ENCODE data around the gene CCDC30. TPM values are rescaled to one million over a fixed set of nuclear protein-coding genes. Genes with fewer than 3 reads are reported as not detected.
"Not testable (repeated sequence)": the region's sequence is repeated elsewhere in the genome, so short reads cannot be mapped to it uniquely, and the experiment has no call there.

CCDC30 gene
- total RNA-seq, 1 donor from 2014 or later, result 4.1 TPM

DNA sequence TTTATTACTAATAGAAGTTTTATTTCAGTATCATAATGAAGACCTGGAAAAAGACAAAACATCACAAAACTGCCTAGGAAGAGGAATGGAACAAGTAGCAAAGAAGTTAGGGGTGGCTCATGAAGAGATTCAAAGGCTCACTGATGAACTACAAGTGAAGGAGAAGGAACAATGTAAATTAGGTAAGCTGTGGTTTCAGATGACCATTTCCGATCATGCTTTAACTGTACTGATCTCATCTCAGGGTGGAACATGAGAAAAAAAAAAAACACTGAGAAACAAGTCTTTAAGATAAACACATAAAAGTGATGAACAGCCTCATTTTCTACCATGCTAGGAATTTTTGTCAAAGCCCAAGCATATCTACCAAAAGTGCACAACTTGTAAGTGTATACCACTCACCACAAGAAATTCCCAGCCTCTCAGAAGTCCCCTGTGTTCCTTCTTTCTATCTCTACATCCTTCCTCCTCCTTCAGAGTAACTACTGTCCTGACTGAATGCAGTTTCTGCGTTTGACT, 19.6 kb downstream of the CCDC30 start:
- no peak for DNase-seq (ENCODE audit: extremely low spot score, unreplicated experiment)
- no peaks in the 10 kb centered on the region for H3K27me3 Mint-ChIP-seq (ENCODE audit: unreplicated experiment)
- no peaks in the 10 kb centered on the region for H3K36me3 Mint-ChIP-seq (ENCODE audit: unreplicated experiment)
- TF ChIP-seq CTCF (IDR thresholded peaks at IDR 0.05), result no peak
- no peaks in the 10 kb centered on the region for H3K4me1 Mint-ChIP-seq (ENCODE audit: unreplicated experiment)
- no peaks in the 10 kb centered on the region for H3K9me3 Mint-ChIP-seq (ENCODE audit: unreplicated experiment)
- H3K27ac Mint-ChIP-seq (ENCODE audit: unreplicated experiment), result no peak overlapping the region
- no peak overlapping the region for H3K4me3 Mint-ChIP-seq (ENCODE audit: unreplicated experiment)

- H3K4me3 Mint-ChIP-seq (ENCODE audit: unreplicated experiment), result no peak overlapping the region
- no peak for TF ChIP-seq CTCF (IDR thresholded peaks at IDR 0.05)
- no peak for DNase-seq (ENCODE audit: extremely low spot score, unreplicated experiment)
- no peak overlapping the region for H3K27ac Mint-ChIP-seq (ENCODE audit: unreplicated experiment)
- no peaks in the 10 kb centered on the region for H3K4me1 Mint-ChIP-seq (ENCODE audit: unreplicated experiment)
- H3K36me3 Mint-ChIP-seq (ENCODE audit: unreplicated experiment), result no peaks in the 10 kb centered on the region
- no peaks in the 10 kb centered on the region for H3K27me3 Mint-ChIP-seq (ENCODE audit: unreplicated experiment)
- no peaks in the 10 kb centered on the region for H3K9me3 Mint-ChIP-seq (ENCODE audit: unreplicated experiment)
These were observed 21.3 kb downstream of the CCDC30 start for GRCh38 chr1:42484382-42484781.

DNA sequence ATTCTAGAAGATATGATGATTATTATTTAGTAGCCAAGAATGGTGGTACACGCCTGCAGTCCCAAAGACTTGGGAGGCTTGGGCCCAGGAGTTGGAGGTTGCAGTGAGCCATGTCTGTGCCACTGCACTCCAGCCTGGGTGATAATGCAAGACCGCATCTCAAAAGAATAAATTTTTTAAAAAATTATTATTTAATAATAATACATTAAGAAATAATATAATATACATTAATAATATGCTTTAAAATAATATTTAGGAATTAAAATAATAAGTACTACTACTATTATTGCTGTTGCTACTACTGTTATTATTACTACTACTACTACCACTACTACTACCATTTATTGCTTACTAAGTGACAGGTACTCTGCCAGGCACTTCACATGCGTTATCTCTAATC, 27.2 kb downstream of the CCDC30 start:
- no peak for TF ChIP-seq CTCF (IDR thresholded peaks at IDR 0.05)
- Mint-ChIP-seq H3K4me3 (ENCODE audit: unreplicated experiment) (no peak overlapping the region), H3K9me3 (ENCODE audit: unreplicated experiment) (no peaks in the 10 kb centered on the region), H3K27me3 (ENCODE audit: unreplicated experiment) (no peaks in the 10 kb centered on the region), H3K36me3 (ENCODE audit: unreplicated experiment) (no peaks in the 10 kb centered on the region), H3K4me1 (ENCODE audit: unreplicated experiment) (peaks cover 4% of the 10 kb centered on the region), H3K27ac (ENCODE audit: unreplicated experiment) (no peak overlapping the region)
- DNase-seq (ENCODE audit: extremely low spot score, unreplicated experiment), result no peak

DNA sequence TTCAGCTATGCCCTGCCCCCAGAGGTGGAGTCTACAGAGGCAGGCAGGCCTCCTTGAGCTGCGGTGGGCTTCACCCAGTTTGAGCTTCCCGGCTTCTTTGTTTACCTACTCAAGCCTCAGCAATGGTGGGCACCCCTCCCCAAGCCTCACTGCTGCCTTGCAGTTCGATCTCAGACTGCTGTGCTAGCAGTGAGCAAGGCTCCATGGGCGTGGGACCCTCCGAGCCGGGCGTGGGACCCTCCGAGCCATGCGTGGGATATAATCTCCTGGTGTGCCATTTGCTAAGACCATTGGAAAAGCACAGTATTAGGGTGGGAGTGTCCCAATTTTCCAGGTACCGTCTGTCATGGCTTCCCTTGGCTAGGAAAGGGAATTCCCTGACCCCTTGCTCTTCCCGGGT, 38.9 kb downstream of the CCDC30 start:
- H3K4me3 Mint-ChIP-seq (ENCODE audit: unreplicated experiment); DNase-seq (ENCODE audit: extremely low spot score, unreplicated experiment); H3K4me1 Mint-ChIP-seq (ENCODE audit: unreplicated experiment); H3K27me3 Mint-ChIP-seq (ENCODE audit: unreplicated experiment); H3K27ac Mint-ChIP-seq (ENCODE audit: unreplicated experiment): not testable (repeated sequence)
- H3K9me3 Mint-ChIP-seq (ENCODE audit: unreplicated experiment), result peaks cover 24% of the 10 kb centered on the region
- H3K36me3 Mint-ChIP-seq (ENCODE audit: unreplicated experiment), result peaks cover 18% of the 10 kb centered on the region

DNA sequence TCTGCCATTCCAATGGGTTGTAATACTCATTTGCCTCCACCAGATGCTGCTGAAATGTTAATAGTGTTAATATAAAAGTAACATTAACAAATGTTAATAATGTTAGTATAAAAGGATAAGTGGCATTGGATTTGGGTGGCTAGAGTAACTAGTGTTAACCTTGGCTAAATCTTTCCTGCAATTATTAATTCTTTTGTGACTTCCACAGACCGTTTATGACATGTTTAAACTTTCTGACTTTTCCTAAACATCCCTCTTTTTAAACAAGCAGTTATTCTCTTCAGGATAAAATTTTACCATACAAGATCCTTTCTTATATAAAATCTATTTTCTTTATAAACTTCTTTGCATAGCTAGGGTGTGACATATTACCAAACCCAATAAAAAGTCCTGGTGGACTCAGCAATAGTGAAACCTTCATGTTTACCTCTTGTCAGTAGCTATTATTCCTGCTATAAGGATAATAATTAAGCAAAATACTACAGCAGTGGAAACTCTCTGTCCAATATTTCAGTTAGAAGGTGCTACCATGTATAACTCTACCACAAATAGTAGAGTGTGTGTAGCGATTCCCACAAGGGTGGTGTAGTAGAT, 41.5 kb downstream of the CCDC30 start:
- DNase-seq (ENCODE audit: extremely low spot score, unreplicated experiment), result no peak
- peaks cover 27% of the 10 kb centered on the region for H3K9me3 Mint-ChIP-seq (ENCODE audit: unreplicated experiment)
- H3K4me1 Mint-ChIP-seq (ENCODE audit: unreplicated experiment), result no peaks in the 10 kb centered on the region
- H3K27ac Mint-ChIP-seq (ENCODE audit: unreplicated experiment), result no peak overlapping the region
- H3K4me3 Mint-ChIP-seq (ENCODE audit: unreplicated experiment), result no peak overlapping the region
- H3K27me3 Mint-ChIP-seq (ENCODE audit: unreplicated experiment), result no peaks in the 10 kb centered on the region
- H3K36me3 Mint-ChIP-seq (ENCODE audit: unreplicated experiment), result peaks cover 16% of the 10 kb centered on the region
- no peak for TF ChIP-seq CTCF (IDR thresholded peaks at IDR 0.05)

Measured in osteocyte (in vitro differentiated cells).